Measurements from ENCODE around the gene GMPR. TPM values are rescaled to one million over a fixed set of nuclear protein-coding genes. Genes with fewer than 3 reads are reported as not detected.

The GMPR gene
- total and polyA plus RNA-seq, 8 donors = 9.8 to 46.3 (median 26.9) TPM

DNA sequence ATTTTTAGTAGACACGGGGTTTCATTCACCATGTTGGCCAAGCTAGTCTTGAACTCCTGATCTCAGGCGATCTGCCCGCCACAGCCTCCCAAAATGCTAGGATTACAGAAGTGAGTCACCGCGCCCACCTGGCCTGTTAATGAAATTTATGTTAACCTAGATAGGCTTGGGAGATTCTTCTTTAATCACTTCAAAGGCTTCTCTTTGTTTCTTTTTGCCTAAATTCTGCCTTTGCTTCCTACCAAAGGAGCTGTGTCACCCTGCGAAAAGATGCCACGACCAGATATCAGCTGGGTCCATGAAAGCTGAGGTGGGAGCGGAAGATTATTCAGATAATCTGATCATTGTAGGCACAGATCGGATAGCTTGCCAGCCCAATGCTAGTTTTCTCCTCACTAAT is 75.3 kb downstream of the GMPR start:
- Histone ChIP-seq H3K27me3 (no peaks in the 10 kb centered on the region), H3K4me3 (no peak overlapping the region), H3K36me3 (peaks cover 0 to 12% (median 9%) of the 10 kb centered on the region in 4 donors), H3K9me3 (no peaks in the 10 kb centered on the region), H3K27ac (no peak overlapping the region), H3K4me1 (peaks cover 0 to 15% (median 5%) of the 10 kb centered on the region in 4 donors)
- DNase-seq = no peak
- 88 to 95% (median 91%) methylated on average over 9 of the region's 9 CpGs for WGBS, 5 donors
- intact Hi-C loops (cut with DNase I; ENCODE audit: low total_unique reads) = no loop called here
- TF ChIP-seq POLR2AphosphoS5 (IDR thresholded peaks at IDR 0.05) (no peak), POLR2A (IDR thresholded peaks at IDR 0.05) (no peak), EP300 (IDR thresholded peaks at IDR 0.05) (no peak), CTCF (IDR thresholded peaks at IDR 0.05) (no peak)

- TF ChIP-seq CTCF (IDR thresholded peaks at IDR 0.05) = no peak
- TF ChIP-seq EP300 (IDR thresholded peaks at IDR 0.05) = no peak
- no peak for TF ChIP-seq POLR2AphosphoS5 (IDR thresholded peaks at IDR 0.05)
- TF ChIP-seq POLR2A (IDR thresholded peaks at IDR 0.05) = no peak
- Histone ChIP-seq H3K27me3 (no peaks in the 10 kb centered on the region), H3K36me3 (peaks cover 0 to 6% (median 5%) of the 10 kb centered on the region in 4 donors), H3K27ac (no peak overlapping the region), H3K4me3 (no peak overlapping the region), H3K4me1 (peaks cover 0 to 21% (median 10%) of the 10 kb centered on the region in 4 donors), H3K9me3 (no peaks in the 10 kb centered on the region)
- no peak for DNase-seq
- 87 to 97% (median 93%) methylated on average over 4 of the region's 4 CpGs for WGBS, 5 donors
- intact Hi-C loops (cut with DNase I; ENCODE audit: low total_unique reads) = no loop called here
Observed at GRCh38 chr6:16314296-16314695, 75.9 kb downstream of the GMPR start.

GRCh38 chr6:16316741-16317251 is 78.4 kb downstream of the GMPR start:
- no peaks in the 10 kb centered on the region for H3K9me3 ChIP-seq
- TF ChIP-seq EP300 (IDR thresholded peaks at IDR 0.05) = no peak
- TF ChIP-seq CTCF (IDR thresholded peaks at IDR 0.05) = peak in 5 of 7 experiments; percentile 41 to 69 (median 53)
- TF ChIP-seq POLR2A (IDR thresholded peaks at IDR 0.05) = no peak
- TF ChIP-seq POLR2AphosphoS5 (IDR thresholded peaks at IDR 0.05) = no peak
- peaks cover 19 to 46% (median 34%) of the 10 kb centered on the region in 4 donors for H3K4me1 ChIP-seq
- no peaks in the 10 kb centered on the region for H3K27me3 ChIP-seq
- H3K36me3 ChIP-seq = peaks cover 0 to 4% (median 0%) of the 10 kb centered on the region in 4 donors
- no peak overlapping the region for H3K4me3 ChIP-seq
- H3K27ac ChIP-seq = peak overlapping the region in 1 of 5 donors; percentile 86
- peak in 1 of 2 donors; percentile 51 for DNase-seq
- intact Hi-C loops (cut with DNase I; ENCODE audit: low total_unique reads) = no loop called here
- whole genome bisulfite sequencing, 5 donors = 69 to 83% (median 76%) methylated on average over 7 of the region's 7 CpGs

DNA sequence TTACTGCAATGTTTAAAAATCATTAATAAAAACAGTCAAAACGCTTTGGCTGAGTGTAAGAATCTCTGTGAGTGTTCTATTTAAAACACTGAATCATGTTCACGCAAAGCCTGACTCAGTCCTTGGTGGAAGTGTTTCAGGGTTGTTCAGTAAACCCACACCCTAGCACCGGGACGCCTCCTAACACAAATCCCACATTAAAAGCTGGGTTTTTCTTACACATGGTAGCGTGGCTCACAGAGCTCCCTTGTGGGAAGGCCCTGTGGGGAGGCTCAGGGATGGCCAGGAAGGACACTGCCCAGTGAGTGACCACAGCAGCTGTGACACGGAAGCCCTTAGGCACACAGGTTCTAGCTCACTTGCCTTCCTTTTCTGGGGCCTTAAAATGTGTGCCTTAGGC is 80.2 kb downstream of the GMPR start:
- TF ChIP-seq POLR2AphosphoS5 (IDR thresholded peaks at IDR 0.05) = peak in 2 of 3 donors; percentile 39 to 41
- TF ChIP-seq CTCF (IDR thresholded peaks at IDR 0.05) = no peak
- 45 to 72% (median 67%) methylated on average over 6 of the region's 6 CpGs for WGBS, 5 donors
- peak overlapping the region in 4 of 5 donors; percentile 33 to 89 (median 71) for H3K27ac ChIP-seq

More for the DNA sequence above, 80.2 kb downstream of the GMPR start:
- intact Hi-C loops (cut with DNase I; ENCODE audit: low total_unique reads) = no loop called here
- Histone ChIP-seq H3K27me3 (no peaks in the 10 kb centered on the region), H3K4me1 (peaks cover 19 to 63% (median 42%) of the 10 kb centered on the region in 4 donors), H3K36me3 (peaks cover 0 to 10% (median 0%) of the 10 kb centered on the region in 4 donors), H3K4me3 (no peak overlapping the region), H3K9me3 (no peaks in the 10 kb centered on the region)
- DNase-seq = peak in 1 of 2 donors; percentile 50
